GM12878 (cell line): ENCODE results near the gene CS.

Source experiments
- ATF7 ChIP-seq: fragments of 450-650 bp; IDR thresholded peaks from 2 replicates; pipeline ENCODE4 v1.6.1; 2016; ENCODE audit warnings: low read depth, mild to moderate bottlenecking
- BCLAF1 ChIP-seq: fragments of 450-650 bp; IDR thresholded peaks from 2 replicates; pipeline ENCODE4 v1.6.1; 2017; ENCODE audit warnings: antibody characterized with exemption, mild to moderate bottlenecking, moderate library complexity
- CBX5 ChIP-seq: sonication (generic); IDR thresholded peaks from 2 replicates; pipeline ENCODE4 v1.6.1; 2016; ENCODE audit warnings: low read depth, moderate library complexity, mild to moderate bottlenecking, inconsistent platforms
- CTCF ChIP-seq, 3 experiments: IDR thresholded peaks in 2 of 3; conservative IDR thresholded peaks in 1 of 3; 2 replicates each; pipeline ENCODE4 v1.5.1; 2011; ENCODE audit warnings: low read depth in 3 of 3, low read length in 3 of 3, mild to moderate bottlenecking in 3 of 3, control low read depth in 2 of 3, moderate library complexity in 2 of 3, inconsistent platforms in 1 of 3, mixed read lengths in 1 of 3; ENCODE audit not compliant: control insufficient read depth in 2 of 3, insufficient read depth in 1 of 3; ENCODE audit errors: extremely low read depth in 1 of 3
- POLR2A ChIP-seq: IDR thresholded peaks from 2 replicates; pipeline ENCODE4 v1.6.1; 2011; ENCODE audit warnings: low read depth, mild to moderate bottlenecking, low read length
- SP1 ChIP-seq: IDR thresholded peaks from one replicate; pipeline ENCODE4 v1.6.1; 2011; ENCODE audit warnings: low read depth, low read length
- TAF1 ChIP-seq: IDR thresholded peaks from 2 replicates; pipeline ENCODE4 v1.6.1; 2011; ENCODE audit warnings: mild to moderate bottlenecking, low read depth, low read length, borderline replicate concordance
- YY1 ChIP-seq: IDR thresholded peaks from 2 replicates; pipeline ENCODE4 v1.6.1; 2011; ENCODE audit warnings: low read depth, mild to moderate bottlenecking, low read length

- no peak for TF ChIP-seq ATF7
- TF ChIP-seq CBX5: no peak
- no peak for TF ChIP-seq CTCF (IDR thresholded peaks at IDR 0.05 in 2 of 3, conservative IDR thresholded peaks at IDR 0.05 in 1 of 3; ENCODE audit: control insufficient read depth in 2 of 3, extremely low read depth in 1 of 3, insufficient read depth in 1 of 3, low read depth in 3 of 3, low read length in 3 of 3)
- TF ChIP-seq TAF1: peak; percentile 62; the same call in 1 of the 2 replicates
- no peak for TF ChIP-seq YY1
- no peak for TF ChIP-seq SP1
- no peak for TF ChIP-seq BCLAF1
- peak; percentile 22; the same call in 1 of the 2 replicates for TF ChIP-seq POLR2A
Observed at GRCh38 chr12:56333197-56333678, 33.1 kb upstream of the CS start.
